ENCODE measurements around the gene ELMO1.

Gene ELMO1

DNA sequence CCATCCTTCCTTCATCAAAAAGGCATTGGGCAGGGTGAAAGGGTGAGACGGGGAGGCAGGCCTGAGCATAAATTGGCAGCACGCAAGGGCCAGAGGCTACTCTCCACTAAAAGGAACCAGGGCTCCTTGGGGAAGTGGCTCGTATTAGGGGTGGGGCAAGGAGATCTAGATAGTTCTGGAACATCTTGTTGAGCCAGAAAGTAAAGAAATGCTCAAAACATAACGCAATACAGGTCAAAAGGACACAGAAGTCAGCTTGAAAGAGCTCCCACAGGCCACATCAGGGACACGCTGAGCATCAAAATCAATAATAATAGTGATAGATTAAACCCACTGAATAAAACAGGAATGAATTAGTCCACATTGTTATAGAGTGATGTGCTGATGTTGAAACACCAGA lies 203.1 kb downstream of the ELMO1 start:
- H3K27ac ChIP-seq (ENCODE audit: low read depth in 2 of 2, low read length in 2 of 2): no peak overlapping the region
- H3K36me3 ChIP-seq (ENCODE audit: control insufficient read depth in 2 of 2, insufficient read depth in 2 of 2, low read length in 2 of 2): no peaks in the 10 kb centered on the region
- H3K4me1 ChIP-seq (ENCODE audit: control insufficient read depth in 2 of 2, insufficient read depth in 2 of 2, low read length in 2 of 2): no peaks in the 10 kb centered on the region
- H3K27me3 ChIP-seq (ENCODE audit: control insufficient read depth in 2 of 2, insufficient read depth in 2 of 2, low read length in 2 of 2): no peaks in the 10 kb centered on the region
- H3K4me3 ChIP-seq (ENCODE audit: low read length in 2 of 2): no peak overlapping the region
- no peaks in the 10 kb centered on the region for H3K9me3 ChIP-seq (ENCODE audit: control insufficient read depth in 2 of 2, low read length in 2 of 2)
- no peak overlapping the region for H3K9ac ChIP-seq (ENCODE audit: low read depth in 1 of 2, low read length in 2 of 2)

DNA sequence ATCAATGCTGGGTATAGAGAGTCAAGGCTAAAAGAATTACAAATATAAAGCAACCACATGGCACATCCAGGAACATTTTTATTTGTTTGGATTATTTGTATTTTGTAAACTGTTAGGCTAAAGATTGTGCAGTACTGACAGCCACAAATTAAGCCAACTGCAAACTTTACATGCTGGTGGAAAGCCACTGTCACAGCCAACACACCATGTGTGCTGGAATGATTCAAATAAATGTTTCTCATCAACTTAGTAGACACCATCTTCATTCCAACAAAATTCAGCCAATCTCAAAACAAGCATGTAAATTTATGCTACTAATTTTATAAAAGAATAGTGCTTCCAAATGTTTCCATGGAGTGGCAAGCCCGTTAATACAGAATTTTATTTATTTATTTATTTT lies 211.8 kb downstream of the ELMO1 start:
- Histone ChIP-seq H3K27me3 (ENCODE audit: control insufficient read depth in 2 of 2, insufficient read depth in 2 of 2, low read length in 2 of 2) (no peaks in the 10 kb centered on the region), H3K9ac (ENCODE audit: low read depth in 1 of 2, low read length in 2 of 2) (no peak overlapping the region), H3K9me3 (ENCODE audit: control insufficient read depth in 2 of 2, low read length in 2 of 2) (no peaks in the 10 kb centered on the region), H3K4me3 (ENCODE audit: low read length in 2 of 2) (no peak overlapping the region), H3K27ac (ENCODE audit: low read depth in 2 of 2, low read length in 2 of 2) (no peak overlapping the region), H3K36me3 (ENCODE audit: control insufficient read depth in 2 of 2, insufficient read depth in 2 of 2, low read length in 2 of 2) (no peaks in the 10 kb centered on the region), H3K4me1 (ENCODE audit: control insufficient read depth in 2 of 2, insufficient read depth in 2 of 2, low read length in 2 of 2) (no peaks in the 10 kb centered on the region)

DNA sequence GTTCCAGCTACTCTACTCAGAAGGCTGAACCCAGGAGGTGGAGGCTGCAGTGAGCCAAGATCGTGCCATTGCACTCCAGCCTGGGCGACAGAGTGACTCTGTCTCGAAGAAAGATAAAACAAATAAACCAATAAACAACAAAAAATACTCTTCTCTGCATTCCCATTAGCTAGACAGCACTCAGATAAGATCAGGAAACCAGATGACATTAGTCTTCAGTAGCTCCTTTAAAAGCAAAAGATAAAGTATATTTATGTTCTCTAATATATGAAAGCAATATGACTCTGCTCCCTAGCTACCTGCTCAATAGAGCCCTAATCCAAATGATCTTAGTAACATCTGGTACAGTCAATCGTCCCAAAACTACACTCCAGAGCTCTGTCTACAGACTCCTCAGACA lies 212.9 kb downstream of the ELMO1 start:
- Histone ChIP-seq H3K9me3 (ENCODE audit: control insufficient read depth in 2 of 2, low read length in 2 of 2) (no peaks in the 10 kb centered on the region), H3K36me3 (ENCODE audit: control insufficient read depth in 2 of 2, insufficient read depth in 2 of 2, low read length in 2 of 2) (no peaks in the 10 kb centered on the region), H3K27ac (ENCODE audit: low read depth in 2 of 2, low read length in 2 of 2) (no peak overlapping the region), H3K9ac (ENCODE audit: low read depth in 1 of 2, low read length in 2 of 2) (no peak overlapping the region), H3K27me3 (ENCODE audit: control insufficient read depth in 2 of 2, insufficient read depth in 2 of 2, low read length in 2 of 2) (no peaks in the 10 kb centered on the region), H3K4me3 (ENCODE audit: low read length in 2 of 2) (no peak overlapping the region), H3K4me1 (ENCODE audit: control insufficient read depth in 2 of 2, insufficient read depth in 2 of 2, low read length in 2 of 2) (no peaks in the 10 kb centered on the region)

DNA sequence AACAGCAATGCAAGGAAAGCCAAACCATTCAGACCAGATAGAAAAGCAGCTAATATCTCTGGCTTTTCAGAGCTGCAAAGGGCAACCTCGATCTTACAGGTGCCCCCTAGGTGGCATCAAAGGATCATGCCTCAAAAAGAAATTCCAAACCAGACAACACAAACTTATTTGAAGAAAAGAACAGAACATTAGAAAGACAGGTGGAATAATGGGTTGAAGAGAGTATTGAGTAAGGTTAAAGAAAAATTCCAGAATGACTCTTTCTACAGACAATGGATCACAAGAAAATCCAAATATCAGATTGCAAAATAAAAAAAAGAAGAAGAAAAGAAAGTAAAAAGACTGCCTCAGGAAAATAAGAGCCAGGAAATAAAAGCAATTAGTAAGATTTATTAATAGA lies 213.7 kb downstream of the ELMO1 start:
- H3K9me3 ChIP-seq (ENCODE audit: control insufficient read depth in 2 of 2, low read length in 2 of 2): no peaks in the 10 kb centered on the region
- no peaks in the 10 kb centered on the region for H3K36me3 ChIP-seq (ENCODE audit: control insufficient read depth in 2 of 2, insufficient read depth in 2 of 2, low read length in 2 of 2)
- no peak overlapping the region for H3K27ac ChIP-seq (ENCODE audit: low read depth in 2 of 2, low read length in 2 of 2)
- H3K4me1 ChIP-seq (ENCODE audit: control insufficient read depth in 2 of 2, insufficient read depth in 2 of 2, low read length in 2 of 2): no peaks in the 10 kb centered on the region
- H3K4me3 ChIP-seq (ENCODE audit: low read length in 2 of 2): no peak overlapping the region
- H3K9ac ChIP-seq (ENCODE audit: low read depth in 1 of 2, low read length in 2 of 2): no peak overlapping the region
- no peaks in the 10 kb centered on the region for H3K27me3 ChIP-seq (ENCODE audit: control insufficient read depth in 2 of 2, insufficient read depth in 2 of 2, low read length in 2 of 2)

DNA sequence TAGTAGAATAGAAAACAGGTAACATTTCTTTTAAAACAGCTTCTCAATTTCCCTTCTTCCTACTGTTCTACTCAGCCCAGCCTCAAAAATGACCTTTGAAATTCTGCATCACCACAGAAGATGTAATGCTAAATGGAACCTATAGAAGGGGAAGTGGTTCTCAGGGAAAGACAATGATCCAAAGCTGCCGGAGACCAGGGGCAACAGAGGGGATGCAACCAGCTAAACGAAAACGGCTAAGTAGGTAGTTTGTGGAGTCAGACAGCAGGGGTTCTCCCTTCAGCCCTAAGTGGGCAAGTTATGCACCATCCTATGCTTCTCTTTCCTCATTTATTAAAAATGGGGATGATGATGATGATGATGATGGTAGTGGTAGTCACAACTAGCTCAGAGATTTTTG lies 214.3 kb downstream of the ELMO1 start:
- H3K36me3 ChIP-seq (ENCODE audit: control insufficient read depth in 2 of 2, insufficient read depth in 2 of 2, low read length in 2 of 2): no peaks in the 10 kb centered on the region
- H3K27ac ChIP-seq (ENCODE audit: low read depth in 2 of 2, low read length in 2 of 2): no peak overlapping the region
- H3K4me1 ChIP-seq (ENCODE audit: control insufficient read depth in 2 of 2, insufficient read depth in 2 of 2, low read length in 2 of 2): no peaks in the 10 kb centered on the region
- H3K9ac ChIP-seq (ENCODE audit: low read depth in 1 of 2, low read length in 2 of 2): no peak overlapping the region
- H3K9me3 ChIP-seq (ENCODE audit: control insufficient read depth in 2 of 2, low read length in 2 of 2): no peaks in the 10 kb centered on the region
- no peaks in the 10 kb centered on the region for H3K27me3 ChIP-seq (ENCODE audit: control insufficient read depth in 2 of 2, insufficient read depth in 2 of 2, low read length in 2 of 2)
- no peak overlapping the region for H3K4me3 ChIP-seq (ENCODE audit: low read length in 2 of 2)

DNA sequence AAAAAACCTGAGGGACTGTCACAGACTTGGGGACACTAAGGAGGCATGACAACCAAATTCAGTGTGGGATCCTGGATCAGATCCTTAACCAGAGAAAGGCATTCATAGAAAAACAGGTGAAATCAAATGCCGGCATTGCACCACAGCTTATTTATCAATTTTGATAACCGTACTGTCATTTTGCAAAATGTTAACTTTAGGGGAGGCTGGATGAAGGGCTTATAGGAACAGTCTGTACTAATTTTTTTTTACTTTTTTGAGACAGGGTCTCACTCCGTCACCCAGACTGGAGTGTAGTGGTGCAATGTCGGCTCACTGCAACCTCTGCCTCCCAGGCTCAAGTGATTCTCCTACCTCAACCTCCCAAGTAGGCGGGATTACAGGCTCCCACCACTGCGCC lies 217.1 kb downstream of the ELMO1 start:
- no peak overlapping the region for H3K27ac ChIP-seq (ENCODE audit: low read depth in 2 of 2, low read length in 2 of 2)
- H3K36me3 ChIP-seq (ENCODE audit: control insufficient read depth in 2 of 2, insufficient read depth in 2 of 2, low read length in 2 of 2): no peaks in the 10 kb centered on the region
- no peaks in the 10 kb centered on the region for H3K9me3 ChIP-seq (ENCODE audit: control insufficient read depth in 2 of 2, low read length in 2 of 2)
- H3K4me3 ChIP-seq (ENCODE audit: low read length in 2 of 2): no peak overlapping the region
- no peaks in the 10 kb centered on the region for H3K27me3 ChIP-seq (ENCODE audit: control insufficient read depth in 2 of 2, insufficient read depth in 2 of 2, low read length in 2 of 2)
- no peak overlapping the region for H3K9ac ChIP-seq (ENCODE audit: low read depth in 1 of 2, low read length in 2 of 2)
- H3K4me1 ChIP-seq (ENCODE audit: control insufficient read depth in 2 of 2, insufficient read depth in 2 of 2, low read length in 2 of 2): no peaks in the 10 kb centered on the region

DNA sequence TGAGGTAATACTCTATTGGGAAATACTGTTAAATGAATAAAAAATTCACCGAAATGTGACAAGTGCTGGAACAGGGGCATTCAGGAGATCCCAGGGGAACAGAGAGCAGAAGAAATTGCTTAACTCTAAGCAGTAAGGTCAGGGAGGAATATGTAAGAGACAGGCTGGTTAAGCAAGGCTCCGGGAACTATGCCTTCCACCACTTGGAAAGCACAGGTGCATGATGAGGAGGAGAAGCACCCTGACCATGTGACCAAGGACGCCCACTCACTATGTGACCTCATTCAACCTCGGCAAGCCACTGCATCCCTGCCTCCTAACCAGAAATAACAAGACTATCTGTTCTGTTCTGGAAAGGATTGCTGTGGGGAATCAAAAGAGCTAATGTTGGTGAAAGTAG lies 218.4 kb downstream of the ELMO1 start:
- no peak overlapping the region for H3K9ac ChIP-seq (ENCODE audit: low read depth in 1 of 2, low read length in 2 of 2)
- H3K27me3 ChIP-seq (ENCODE audit: control insufficient read depth in 2 of 2, insufficient read depth in 2 of 2, low read length in 2 of 2): no peaks in the 10 kb centered on the region
- H3K4me1 ChIP-seq (ENCODE audit: control insufficient read depth in 2 of 2, insufficient read depth in 2 of 2, low read length in 2 of 2): no peaks in the 10 kb centered on the region
- no peaks in the 10 kb centered on the region for H3K9me3 ChIP-seq (ENCODE audit: control insufficient read depth in 2 of 2, low read length in 2 of 2)
- no peak overlapping the region for H3K4me3 ChIP-seq (ENCODE audit: low read length in 2 of 2)
- no peaks in the 10 kb centered on the region for H3K36me3 ChIP-seq (ENCODE audit: control insufficient read depth in 2 of 2, insufficient read depth in 2 of 2, low read length in 2 of 2)
- H3K27ac ChIP-seq (ENCODE audit: low read depth in 2 of 2, low read length in 2 of 2): no peak overlapping the region

DNA sequence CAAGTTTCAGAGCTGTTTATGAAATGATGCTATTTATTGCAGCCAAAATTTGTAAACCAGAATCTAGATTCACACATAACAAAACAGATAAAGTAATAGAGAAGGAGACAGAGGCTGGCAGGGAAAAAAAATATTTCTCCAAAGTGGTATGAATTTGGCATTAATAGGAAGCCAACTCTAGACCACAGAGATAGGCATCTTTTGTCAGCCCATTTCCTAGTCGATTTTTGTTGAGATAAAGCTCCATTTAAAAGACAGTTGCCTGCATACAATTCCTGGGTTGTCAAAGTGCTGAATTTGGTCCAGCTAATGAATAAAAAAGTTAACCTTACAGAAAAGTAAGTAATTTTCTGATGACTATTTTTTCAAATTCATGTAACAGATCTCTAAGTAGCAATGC lies 219.3 kb downstream of the ELMO1 start:
- no peak overlapping the region for H3K9ac ChIP-seq (ENCODE audit: low read depth in 1 of 2, low read length in 2 of 2)
- H3K9me3 ChIP-seq (ENCODE audit: control insufficient read depth in 2 of 2, low read length in 2 of 2): no peaks in the 10 kb centered on the region
- H3K4me3 ChIP-seq (ENCODE audit: low read length in 2 of 2): no peak overlapping the region
- H3K27me3 ChIP-seq (ENCODE audit: control insufficient read depth in 2 of 2, insufficient read depth in 2 of 2, low read length in 2 of 2): no peaks in the 10 kb centered on the region
- no peak overlapping the region for H3K27ac ChIP-seq (ENCODE audit: low read depth in 2 of 2, low read length in 2 of 2)
- H3K36me3 ChIP-seq (ENCODE audit: control insufficient read depth in 2 of 2, insufficient read depth in 2 of 2, low read length in 2 of 2): no peaks in the 10 kb centered on the region
- H3K4me1 ChIP-seq (ENCODE audit: control insufficient read depth in 2 of 2, insufficient read depth in 2 of 2, low read length in 2 of 2): no peaks in the 10 kb centered on the region

DNA sequence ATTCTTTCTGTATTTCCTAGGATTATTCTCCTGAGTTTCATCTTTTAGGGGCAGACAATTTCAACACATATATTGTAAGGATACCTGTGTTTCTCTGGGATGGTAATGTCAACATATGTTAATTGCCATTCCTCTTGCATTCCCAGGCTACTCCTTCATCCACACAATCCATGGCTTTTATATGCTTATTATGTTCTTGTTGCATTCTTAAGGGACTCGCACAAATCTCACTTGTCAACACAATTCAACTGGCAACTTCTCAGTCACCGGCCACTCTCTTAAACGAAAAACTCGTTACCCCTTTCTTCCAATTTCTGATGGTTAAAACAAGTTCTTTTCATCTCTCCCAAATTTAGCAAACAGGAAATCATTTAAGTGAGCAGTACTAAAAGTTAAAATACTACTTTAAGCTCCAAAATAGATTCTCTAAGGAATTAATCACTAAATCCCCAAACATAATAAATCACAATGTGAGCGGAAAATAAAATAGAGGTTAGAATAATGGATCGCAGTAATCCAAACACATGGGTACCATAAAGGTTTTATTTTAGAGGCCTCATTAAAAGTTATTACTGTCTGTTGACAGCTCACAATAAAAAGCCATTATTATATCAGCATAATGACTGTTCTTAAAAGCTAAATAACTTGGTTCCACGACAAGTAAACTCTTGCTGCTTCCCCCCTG lies 223.2 kb downstream of the ELMO1 start:
- Histone ChIP-seq H3K9me3 (ENCODE audit: control insufficient read depth in 2 of 2, low read length in 2 of 2) (no peaks in the 10 kb centered on the region), H3K4me1 (ENCODE audit: control insufficient read depth in 2 of 2, insufficient read depth in 2 of 2, low read length in 2 of 2) (no peaks in the 10 kb centered on the region), H3K9ac (ENCODE audit: low read depth in 1 of 2, low read length in 2 of 2) (no peak overlapping the region), H3K27ac (ENCODE audit: low read depth in 2 of 2, low read length in 2 of 2) (no peak overlapping the region), H3K4me3 (ENCODE audit: low read length in 2 of 2) (no peak overlapping the region), H3K27me3 (ENCODE audit: control insufficient read depth in 2 of 2, insufficient read depth in 2 of 2, low read length in 2 of 2) (no peaks in the 10 kb centered on the region), H3K36me3 (ENCODE audit: control insufficient read depth in 2 of 2, insufficient read depth in 2 of 2, low read length in 2 of 2) (peaks cover 0 to 6% of the 10 kb centered on the region in 2 donors)

DNA sequence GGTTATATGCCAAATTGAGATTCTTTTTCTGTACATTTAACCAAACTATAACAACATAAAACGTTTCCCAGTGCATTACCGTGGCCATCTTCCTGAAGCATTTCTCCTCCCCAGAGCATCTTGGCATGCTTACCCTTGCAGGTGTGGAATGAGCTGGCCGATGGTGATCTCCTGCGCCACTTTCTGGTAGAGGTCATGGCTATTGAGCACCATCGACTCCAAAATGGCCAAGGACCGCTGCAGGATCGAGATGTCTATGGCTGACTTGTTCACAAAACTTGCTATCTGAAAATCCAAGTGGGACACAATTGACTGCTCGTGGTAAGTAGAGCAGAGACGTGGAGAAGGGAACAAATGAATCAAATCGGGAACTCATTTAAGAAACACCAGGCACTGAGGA lies 223.9 kb downstream of the ELMO1 start:
- H3K27ac ChIP-seq (ENCODE audit: low read depth in 2 of 2, low read length in 2 of 2): no peak overlapping the region
- no peaks in the 10 kb centered on the region for H3K4me1 ChIP-seq (ENCODE audit: control insufficient read depth in 2 of 2, insufficient read depth in 2 of 2, low read length in 2 of 2)
- H3K4me3 ChIP-seq (ENCODE audit: low read length in 2 of 2): no peak overlapping the region
- H3K27me3 ChIP-seq (ENCODE audit: control insufficient read depth in 2 of 2, insufficient read depth in 2 of 2, low read length in 2 of 2): no peaks in the 10 kb centered on the region
- no peaks in the 10 kb centered on the region for H3K9me3 ChIP-seq (ENCODE audit: control insufficient read depth in 2 of 2, low read length in 2 of 2)
- peaks cover 0 to 6% of the 10 kb centered on the region in 2 donors for H3K36me3 ChIP-seq (ENCODE audit: control insufficient read depth in 2 of 2, insufficient read depth in 2 of 2, low read length in 2 of 2)
- no peak overlapping the region for H3K9ac ChIP-seq (ENCODE audit: low read depth in 1 of 2, low read length in 2 of 2)

DNA sequence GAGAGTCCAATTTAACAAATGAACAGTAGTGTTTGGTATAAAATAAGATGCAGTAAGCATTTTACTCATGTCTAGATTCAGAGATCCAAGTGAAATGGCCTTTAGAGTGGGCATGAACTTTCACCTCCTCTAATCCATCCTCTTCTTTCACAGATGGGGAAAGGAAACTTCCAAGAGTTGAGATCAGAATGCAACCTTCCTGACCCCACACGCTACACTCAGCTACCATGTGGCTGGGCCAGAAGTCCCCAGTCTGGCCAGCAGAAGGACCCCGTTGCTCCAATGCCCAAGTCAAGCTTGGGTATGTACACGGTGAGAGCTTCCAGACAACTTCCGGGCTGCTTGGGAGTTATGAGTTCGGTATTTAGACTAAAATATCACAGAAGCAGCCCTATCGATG lies 228.0 kb downstream of the ELMO1 start:
- peaks cover 0 to 6% of the 10 kb centered on the region in 2 donors for H3K4me1 ChIP-seq (ENCODE audit: control insufficient read depth in 2 of 2, insufficient read depth in 2 of 2, low read length in 2 of 2)
- no peaks in the 10 kb centered on the region for H3K9me3 ChIP-seq (ENCODE audit: control insufficient read depth in 2 of 2, low read length in 2 of 2)
- H3K27me3 ChIP-seq (ENCODE audit: control insufficient read depth in 2 of 2, insufficient read depth in 2 of 2, low read length in 2 of 2): no peaks in the 10 kb centered on the region
- H3K9ac ChIP-seq (ENCODE audit: low read depth in 1 of 2, low read length in 2 of 2): no peak overlapping the region
- H3K27ac ChIP-seq (ENCODE audit: low read depth in 2 of 2, low read length in 2 of 2): no peak overlapping the region
- peaks cover 0 to 6% of the 10 kb centered on the region in 2 donors for H3K36me3 ChIP-seq (ENCODE audit: control insufficient read depth in 2 of 2, insufficient read depth in 2 of 2, low read length in 2 of 2)
- no peak overlapping the region for H3K4me3 ChIP-seq (ENCODE audit: low read length in 2 of 2)

Data from mucosa of rectum (tissue), 2 donors.